Measurements from ENCODE around the gene RBM11. TPM values are rescaled to one million over a fixed set of nuclear protein-coding genes. Genes with fewer than 3 reads are reported as not detected.

The RBM11 gene
- total RNA-seq, 1 experiment from 2014 or later = 1.7 TPM

DNA sequence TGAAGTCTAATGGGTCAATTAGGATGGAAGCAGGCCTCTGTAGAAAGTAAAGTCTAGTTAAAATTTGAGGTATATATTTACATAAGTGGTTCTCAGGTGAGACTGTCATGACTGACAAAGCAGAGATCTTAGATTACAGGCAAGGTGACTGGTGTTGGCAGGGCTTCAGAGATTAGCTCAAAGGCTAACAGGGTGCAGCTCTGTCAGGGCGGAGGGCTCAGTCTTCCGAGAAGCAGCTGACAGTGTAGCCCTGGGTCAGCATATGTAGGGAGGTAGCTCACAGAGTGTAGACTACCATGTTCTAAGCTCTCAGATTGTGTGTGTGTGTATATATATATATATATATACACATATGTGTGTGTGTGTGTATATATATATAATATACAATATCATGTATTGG lies 54.7 kb downstream of the RBM11 start:
- Histone ChIP-seq H2BK120ac (ENCODE audit: low read depth, low read length, poor library complexity, severe bottlenecking) (no peak overlapping the region), H3T11ph (ENCODE audit: low read length) (no peak overlapping the region), H3K4ac (ENCODE audit: low read depth, low read length) (no peak overlapping the region), H2BK20ac (ENCODE audit: low read depth, low read length, poor library complexity, severe bottlenecking) (no peak overlapping the region), H2BK12ac (ENCODE audit: insufficient read length, low read depth, low read length) (no peak overlapping the region), H3K4me1 (ENCODE audit: insufficient read depth, low read length) (no peaks in the 10 kb centered on the region), H2BK5ac (ENCODE audit: insufficient read length, low read length) (no peak overlapping the region), H2AFZ (ENCODE audit: low read length) (no peak overlapping the region), H3K9me3 (ENCODE audit: control insufficient read depth, low read depth, low read length) (no peaks in the 10 kb centered on the region), H4K5ac (ENCODE audit: insufficient read length, low read depth, low read length) (no peak overlapping the region), H3K14ac (ENCODE audit: insufficient read depth, low read length) (no peak overlapping the region), H3K79me2 (ENCODE audit: insufficient read depth, low read length) (no peaks in the 10 kb centered on the region), H3K23me2 (ENCODE audit: insufficient read length, low read depth, low read length, poor library complexity, severe bottlenecking) (no peaks in the 10 kb centered on the region), H4K8ac (replicated peaks; ENCODE audit: insufficient read length, low read depth, low read length) (no peak overlapping the region), H3K9ac (ENCODE audit: extremely low read depth, insufficient read length, low read length) (no peak overlapping the region), H3K4me2 (ENCODE audit: insufficient read depth, insufficient read length, low read length) (no peak overlapping the region), H3K18ac (ENCODE audit: insufficient read length, low read depth, low read length) (no peak overlapping the region), H3K27me3 (ENCODE audit: insufficient read depth, low read length) (no peaks in the 10 kb centered on the region), H2BK15ac (ENCODE audit: low read depth, low read length) (no peak overlapping the region), H3K79me1 (ENCODE audit: insufficient read depth, low read depth, low read length, poor library complexity, severe bottlenecking) (no peaks in the 10 kb centered on the region), H4K91ac (ENCODE audit: insufficient read length, low read depth, low read length) (no peak overlapping the region), H3K56ac (ENCODE audit: insufficient read length, low read depth, low read length) (no peak overlapping the region), H3K27ac (ENCODE audit: insufficient read length, low read depth, low read length) (no peak overlapping the region), H3K23ac (ENCODE audit: insufficient read length, low read depth, low read length) (no peak overlapping the region), H2AK5ac (ENCODE audit: insufficient read length, low read length) (no peak overlapping the region), H4K20me1 (ENCODE audit: control insufficient read depth, insufficient read depth, insufficient read length) (no peaks in the 10 kb centered on the region)
- no peak overlapping the region for H3K27ac Mint-ChIP-seq
- H3K36me3 Mint-ChIP-seq (ENCODE audit: insufficient read depth in 1 of 3, low read depth in 3 of 3) = no peaks in the 10 kb centered on the region
- DNase-seq = no peak
- no peaks in the 10 kb centered on the region for H3K27me3 Mint-ChIP-seq (ENCODE audit: low read depth)
- peaks cover 9 to 13% of the 10 kb centered on the region in 2 experiments; a peak in 4 of 5 replicates for H3K9me3 Mint-ChIP-seq
- H3K4me1 Mint-ChIP-seq = peaks cover 0 to 3% of the 10 kb centered on the region in 2 experiments; a peak in 1 of 4 replicates
- TF ChIP-seq, protein P1, sequence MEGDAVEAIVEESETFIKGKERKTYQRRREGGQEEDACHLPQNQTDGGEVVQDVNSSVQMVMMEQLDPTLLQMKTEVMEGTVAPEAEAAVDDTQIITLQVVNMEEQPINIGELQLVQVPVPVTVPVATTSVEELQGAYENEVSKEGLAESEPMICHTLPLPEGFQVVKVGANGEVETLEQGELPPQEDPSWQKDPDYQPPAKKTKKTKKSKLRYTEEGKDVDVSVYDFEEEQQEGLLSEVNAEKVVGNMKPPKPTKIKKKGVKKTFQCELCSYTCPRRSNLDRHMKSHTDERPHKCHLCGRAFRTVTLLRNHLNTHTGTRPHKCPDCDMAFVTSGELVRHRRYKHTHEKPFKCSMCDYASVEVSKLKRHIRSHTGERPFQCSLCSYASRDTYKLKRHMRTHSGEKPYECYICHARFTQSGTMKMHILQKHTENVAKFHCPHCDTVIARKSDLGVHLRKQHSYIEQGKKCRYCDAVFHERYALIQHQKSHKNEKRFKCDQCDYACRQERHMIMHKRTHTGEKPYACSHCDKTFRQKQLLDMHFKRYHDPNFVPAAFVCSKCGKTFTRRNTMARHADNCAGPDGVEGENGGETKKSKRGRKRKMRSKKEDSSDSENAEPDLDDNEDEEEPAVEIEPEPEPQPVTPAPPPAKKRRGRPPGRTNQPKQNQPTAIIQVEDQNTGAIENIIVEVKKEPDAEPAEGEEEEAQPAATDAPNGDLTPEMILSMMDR (conservative IDR thresholded peaks at IDR 0.05) = no peak
- H3K4me3 Mint-ChIP-seq = no peak overlapping the region
- WGBS (ENCODE audit: extremely low coverage, insufficient read length, low lambda C conversion rate) = no CpG with 5 or more reads among the region's 2 CpGs
